Suppressor macrophage (primary cell): Measurements from ENCODE around the gene TDRD9.
"Not testable (repeated sequence)": the region's sequence is repeated elsewhere in the genome, so short reads cannot be mapped to it uniquely, and the experiment has no call there.

Experiments
- DNase-seq, 4 experiments: peaks; one replicate each; pipeline ENCODE4 v3.0.0-alpha.2; 2020 to 2022

The TDRD9 gene

DNA sequence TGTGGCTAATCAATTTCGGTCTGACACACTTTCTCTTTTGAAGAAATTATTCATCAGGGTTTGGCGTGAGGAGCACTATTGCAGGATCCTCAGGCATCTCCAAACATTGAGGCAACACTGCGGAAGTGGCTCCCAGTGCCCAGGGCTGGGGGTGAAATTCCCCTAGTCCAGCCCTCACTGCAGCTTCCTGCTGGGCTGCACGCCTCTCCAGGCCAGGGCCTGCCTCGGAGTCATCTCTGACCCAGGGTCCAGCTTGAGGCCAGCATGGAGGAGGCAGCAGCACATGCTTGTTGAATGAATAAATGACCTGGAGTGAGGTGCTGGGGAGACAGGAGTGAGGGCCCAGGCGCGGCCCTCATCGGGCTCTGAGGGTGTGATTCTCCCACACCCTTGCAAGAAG is 36.0 kb upstream of the TDRD9 start:
- DNase-seq = no peak

DNA sequence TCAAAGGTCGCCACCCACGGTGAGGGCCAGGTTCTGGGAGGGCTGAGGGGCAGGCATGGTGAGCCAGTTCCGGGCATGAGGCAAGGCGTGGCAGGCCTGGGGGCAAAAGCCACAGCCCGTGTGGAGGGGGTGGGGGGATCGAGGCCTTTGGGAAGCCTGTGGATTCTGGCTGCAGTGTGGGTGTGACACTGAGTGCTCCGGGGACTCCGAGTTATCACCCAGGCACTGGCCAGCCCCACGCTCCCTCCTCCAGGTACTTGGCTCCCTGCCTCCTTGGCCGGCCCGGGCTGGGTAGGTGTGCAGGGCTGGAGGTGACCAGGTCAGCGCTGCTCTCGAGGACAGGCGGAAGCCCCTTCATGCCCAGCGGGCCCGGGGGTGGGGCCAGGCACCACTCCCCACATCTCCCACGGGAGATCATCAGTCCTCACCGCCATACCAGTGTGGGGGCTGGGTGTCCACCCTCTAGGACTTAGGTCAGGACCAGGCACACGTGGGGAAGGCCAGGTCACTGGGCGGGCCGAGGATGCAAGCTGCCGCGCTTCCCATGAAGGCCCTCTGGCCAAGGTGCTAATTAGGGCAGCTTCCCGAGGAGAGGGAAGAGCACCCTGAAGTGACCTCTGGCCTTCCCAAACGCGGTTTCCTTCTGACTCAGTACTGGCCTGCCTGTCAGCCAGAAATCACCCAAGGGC is 34.1 kb upstream of the TDRD9 start:
- peak in 2 of 4 experiments; percentile 44 to 45 for DNase-seq

GRCh38 chr14:103894723-103895059 is 33.6 kb upstream of the TDRD9 start:
- DNase-seq = no peak

- DNase-seq = no peak
These were observed 31.7 kb upstream of the TDRD9 start for GRCh38 chr14:103896578-103896977.

- DNase-seq = no peak
These were observed 30.9 kb upstream of the TDRD9 start for GRCh38 chr14:103897075-103897947.

- no peak for DNase-seq
These were observed 30.1 kb upstream of the TDRD9 start for GRCh38 chr14:103898204-103898603.

DNA sequence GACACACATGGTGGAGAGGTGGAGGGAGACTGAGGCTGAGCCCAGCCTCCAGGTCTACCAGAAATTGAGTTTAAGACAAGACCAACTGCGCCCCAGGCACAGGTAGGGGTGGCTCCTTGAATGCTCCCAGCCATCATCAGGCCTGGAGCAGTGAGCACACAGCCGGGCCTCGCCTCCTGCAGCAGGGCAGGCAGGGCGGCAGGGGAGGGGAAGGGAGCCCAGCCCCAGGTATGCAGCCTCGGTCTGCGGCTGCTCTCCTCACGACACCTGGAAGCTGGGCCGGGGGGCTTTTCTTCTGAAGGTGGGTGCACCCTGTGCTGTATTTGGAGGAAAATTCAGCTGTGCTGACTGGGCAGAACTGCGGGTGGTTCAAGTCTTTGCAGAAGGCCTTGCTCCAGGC is 29.5 kb upstream of the TDRD9 start:
- DNase-seq = no peak

GRCh38 chr14:103899316-103899715 is 28.9 kb upstream of the TDRD9 start:
- peak in 2 of 4 experiments; percentile 26 to 32 for DNase-seq

DNA sequence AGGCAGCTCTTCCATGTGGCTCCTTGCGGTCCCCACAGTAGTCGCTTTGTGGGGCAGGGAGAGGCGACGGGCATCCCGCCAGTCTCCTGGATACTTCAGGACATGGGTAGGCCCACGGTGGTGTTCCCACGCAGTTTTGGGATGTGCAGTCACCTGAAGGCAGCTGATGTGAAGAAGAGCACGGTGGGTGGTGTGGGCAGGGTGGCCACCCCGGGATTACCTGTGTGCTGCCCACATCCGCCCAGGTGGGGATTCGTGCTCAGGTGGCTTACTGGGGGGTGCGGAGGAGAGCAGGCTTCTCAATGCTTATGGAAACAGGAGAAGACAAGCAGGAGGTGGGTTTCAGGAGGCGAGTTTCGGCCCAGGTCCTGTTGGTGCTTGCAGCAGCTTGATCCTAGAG is 28.4 kb upstream of the TDRD9 start:
- no peak for DNase-seq

GRCh38 chr14:103904493-103905107 is 23.7 kb upstream of the TDRD9 start:
- no peak for DNase-seq

GRCh38 chr14:103905842-103906456 is 22.3 kb upstream of the TDRD9 start:
- DNase-seq = peak in 2 of 4 experiments; percentile 35 to 48

DNA sequence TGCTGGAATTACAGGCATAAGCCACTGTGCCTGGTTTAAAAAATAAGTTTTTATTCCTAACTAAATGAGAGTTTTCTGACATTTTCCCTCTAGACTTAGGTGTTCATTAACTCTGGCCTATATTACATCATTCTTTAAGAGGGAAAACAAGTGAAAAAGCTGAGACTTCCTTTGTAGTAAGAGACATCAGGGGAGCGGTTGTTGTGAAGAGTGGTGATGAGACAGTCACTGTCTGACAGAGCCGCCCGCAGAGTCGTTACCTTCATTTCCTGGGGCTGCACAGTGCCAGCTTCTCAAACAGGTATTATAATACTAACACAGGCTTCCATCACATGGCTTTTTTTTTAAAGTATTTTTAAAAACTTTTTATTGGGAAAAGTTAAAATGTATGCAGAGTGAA is 19.7 kb upstream of the TDRD9 start:
- DNase-seq = no peak

DNA sequence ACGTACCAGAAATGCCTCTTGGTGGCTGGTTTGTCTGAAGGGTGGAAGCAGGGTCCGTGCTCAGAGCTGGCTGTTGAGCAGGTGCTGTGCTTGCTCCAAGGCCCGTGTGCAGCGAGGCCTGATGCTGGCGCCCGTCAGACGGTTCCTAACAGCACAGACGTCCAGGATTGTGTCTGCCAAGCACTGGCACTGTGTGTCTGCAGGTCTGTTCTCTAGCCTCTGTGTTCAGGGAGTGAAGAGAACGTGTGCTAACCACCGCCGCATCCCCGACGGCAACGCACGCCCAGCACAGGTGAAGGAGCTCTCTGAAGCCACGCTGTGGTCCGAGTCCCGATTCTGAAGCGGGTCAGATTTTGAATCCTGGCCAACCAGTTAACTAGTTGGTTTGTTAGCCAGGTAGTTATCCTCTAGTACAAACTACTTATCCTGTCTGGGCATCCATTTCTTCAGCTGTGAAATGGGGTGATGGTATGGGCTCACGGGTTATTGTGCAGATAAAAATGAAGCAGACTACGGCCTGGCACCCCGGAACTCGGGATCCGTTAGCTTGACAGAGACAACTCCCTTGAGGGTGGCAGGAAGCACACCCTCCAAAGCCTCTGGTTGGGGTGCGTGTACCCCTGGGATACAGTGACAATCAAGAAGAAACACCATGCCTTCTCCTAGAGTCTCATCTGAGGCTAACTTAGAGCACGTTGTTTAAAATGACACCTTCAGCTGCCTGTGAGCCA is 18.6 kb upstream of the TDRD9 start:
- no peak for DNase-seq

DNA sequence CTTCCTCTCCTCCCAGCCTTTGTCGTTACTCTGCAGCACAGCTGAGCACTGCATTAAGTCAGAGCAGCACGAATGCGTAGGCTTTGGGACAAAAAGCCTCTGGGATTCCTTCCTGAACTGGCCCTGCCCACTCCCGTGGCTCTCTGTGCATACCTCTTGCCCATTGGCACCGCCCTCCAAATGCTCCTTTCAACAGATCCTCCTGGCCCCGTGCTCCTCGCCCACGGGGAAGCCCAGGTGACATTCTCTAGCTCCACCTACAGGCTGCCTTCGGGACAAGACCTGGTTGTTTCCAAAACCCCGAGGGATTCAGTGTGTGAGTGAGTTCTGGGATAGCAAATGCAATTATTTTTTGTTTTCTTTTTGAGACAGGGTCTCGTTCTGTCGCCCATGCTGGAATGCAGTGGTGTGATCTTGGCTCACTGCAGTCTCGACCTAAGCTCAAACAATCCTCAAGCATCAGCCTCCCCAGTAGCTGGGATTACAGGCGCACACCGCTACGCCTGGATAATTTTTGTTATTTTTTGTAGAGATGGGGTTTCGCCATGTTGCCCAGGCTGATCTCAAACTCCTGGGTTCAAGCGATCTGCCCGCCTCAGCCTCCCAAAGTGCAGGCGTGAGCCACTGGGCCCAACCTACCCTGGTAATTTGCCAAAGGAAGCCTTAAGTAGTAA is 17.9 kb upstream of the TDRD9 start:
- DNase-seq = peak; percentile 81 to 90 (median 86)

DNA sequence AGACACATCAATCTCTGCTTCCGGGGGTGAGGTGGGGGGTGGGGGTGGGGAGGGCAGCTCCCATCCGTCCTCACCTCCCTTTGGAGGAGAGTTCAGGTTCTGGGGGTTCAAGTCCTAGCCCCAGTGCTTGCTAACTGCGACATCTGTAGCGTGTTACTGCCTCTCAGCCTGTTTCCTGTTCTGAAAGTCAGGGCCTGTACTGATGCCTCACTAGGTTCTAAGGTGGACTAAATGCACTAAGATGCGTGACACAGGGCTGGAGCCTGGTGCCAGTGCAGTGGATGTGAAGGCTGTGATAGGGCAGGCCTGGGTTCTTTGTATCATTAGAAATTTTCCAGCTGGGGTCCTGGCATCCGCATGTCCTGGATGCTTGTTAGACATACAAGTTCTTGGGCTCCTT is 17.3 kb upstream of the TDRD9 start:
- no peak for DNase-seq

DNA sequence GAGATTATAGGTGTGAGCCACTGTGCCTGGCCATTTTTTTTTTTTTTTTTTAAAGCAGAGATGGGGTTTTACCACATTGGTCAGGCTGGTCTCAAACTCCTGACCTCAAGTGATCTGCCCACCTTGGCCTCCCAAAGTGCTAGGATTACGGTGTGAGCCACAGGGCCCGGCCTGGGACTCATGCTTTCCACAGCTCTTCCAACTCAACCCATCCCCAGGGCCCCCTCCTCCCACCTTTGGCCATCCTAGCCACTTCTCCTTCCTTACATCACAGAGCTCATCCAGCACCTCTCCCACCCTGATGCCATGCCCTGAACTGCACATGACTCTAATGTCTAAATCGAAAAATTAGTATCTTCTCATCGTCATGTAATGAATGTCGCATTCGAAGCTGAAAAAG is 12.6 kb upstream of the TDRD9 start:
- no peak for DNase-seq

- no peak for DNase-seq
These were observed 11.5 kb upstream of the TDRD9 start for GRCh38 chr14:103916636-103917262.

DNA sequence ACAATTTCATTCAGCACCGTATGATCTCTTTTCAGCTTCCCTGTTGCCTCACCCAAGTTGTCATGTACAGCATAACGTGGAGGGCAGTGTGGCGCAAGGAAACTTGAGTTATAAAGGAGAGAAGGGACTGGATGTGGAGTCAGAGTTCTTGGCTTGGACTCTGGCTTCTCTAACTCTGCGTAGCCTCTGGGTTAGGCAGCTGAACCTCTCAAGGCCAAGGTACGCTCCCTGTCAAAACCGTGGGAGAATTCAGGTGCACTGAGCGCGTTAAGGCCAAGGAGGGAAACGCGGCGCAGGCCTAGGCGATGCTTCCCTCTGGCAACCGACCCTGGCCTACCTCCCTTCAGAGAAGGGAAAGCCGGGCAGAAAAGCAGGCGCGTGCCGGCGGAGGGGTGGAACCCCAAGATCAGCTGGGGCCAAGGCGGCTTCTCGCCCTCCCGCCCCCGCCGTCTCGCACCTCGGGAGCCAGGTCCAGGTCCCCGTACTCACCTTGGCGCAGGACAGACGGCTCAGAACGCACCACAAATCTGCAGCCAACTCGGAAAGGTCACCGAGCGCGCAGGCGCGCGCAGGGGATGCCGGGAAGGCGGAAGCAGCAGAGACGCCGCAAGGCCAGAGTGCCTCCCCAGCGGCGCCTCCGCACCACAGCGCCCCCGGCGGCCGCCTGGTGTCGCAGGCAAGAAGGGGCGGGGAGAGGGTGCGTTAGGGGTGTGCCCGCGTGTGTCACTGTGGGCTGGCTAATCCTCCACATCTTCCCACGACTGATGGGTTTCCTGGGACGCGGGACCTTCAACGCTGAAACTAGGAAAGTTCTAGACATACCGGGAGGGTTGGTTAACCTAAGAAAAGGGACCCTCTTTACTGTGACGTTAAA is 7.0 kb upstream of the TDRD9 start:
- DNase-seq = peak; percentile 95 to 98 (median 96)

- DNase-seq = not testable (repeated sequence)
These were observed 6.4 kb upstream of the TDRD9 start for GRCh38 chr14:103921855-103922200.

DNA sequence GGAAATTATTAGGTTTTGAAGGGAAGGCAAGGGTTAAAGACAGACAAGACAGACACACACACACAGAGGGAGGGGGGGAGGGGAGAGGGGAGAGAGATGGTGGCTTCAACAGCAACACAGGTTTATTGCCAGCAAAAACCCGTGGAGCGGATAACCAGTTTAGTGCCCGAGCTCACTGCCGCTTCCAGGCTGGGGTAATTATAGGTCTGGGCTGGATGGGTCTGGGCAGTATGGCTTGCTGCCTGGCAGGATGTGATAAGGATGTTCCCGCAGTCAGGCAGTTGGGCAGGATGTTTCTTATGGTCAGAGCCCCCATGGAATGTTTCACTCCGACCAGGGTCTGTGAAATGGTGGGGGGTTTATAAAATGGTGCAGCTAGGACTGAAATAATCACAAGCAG is 4.4 kb upstream of the TDRD9 start:
- DNase-seq = no peak

DNA sequence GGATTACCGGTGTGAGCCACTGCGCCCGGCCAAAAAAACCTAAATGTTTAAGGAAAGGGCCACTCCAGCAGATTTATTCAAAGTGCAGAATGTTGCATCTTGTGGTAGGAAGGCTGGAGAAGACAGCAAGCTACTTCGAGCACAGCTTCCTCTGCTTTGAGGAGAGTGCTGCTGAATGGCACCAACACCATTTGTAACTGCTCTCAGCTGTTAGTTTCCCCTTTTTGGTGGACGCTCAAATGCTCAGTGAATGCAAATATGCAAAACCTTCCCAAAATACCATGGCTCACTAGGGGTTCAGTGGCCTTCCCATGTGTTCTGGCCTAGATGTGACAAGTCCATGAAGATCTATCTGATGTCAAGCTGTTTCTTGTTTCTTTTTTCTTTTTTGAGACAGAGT is 2.9 kb upstream of the TDRD9 start:
- DNase-seq = peak; percentile 26 to 48 (median 42)
